ENCODE measurements around the gene PCDH9. TPM values are rescaled to one million over a fixed set of nuclear protein-coding genes. Genes with fewer than 3 reads are reported as not detected.

PCDH9 gene
- total and polyA plus RNA-seq, 2 of the 13 experiments (the other 11 are each of a cell fraction or from before 2014, with no cell fraction given) = 0.09 TPM; not detected in 1

DNA sequence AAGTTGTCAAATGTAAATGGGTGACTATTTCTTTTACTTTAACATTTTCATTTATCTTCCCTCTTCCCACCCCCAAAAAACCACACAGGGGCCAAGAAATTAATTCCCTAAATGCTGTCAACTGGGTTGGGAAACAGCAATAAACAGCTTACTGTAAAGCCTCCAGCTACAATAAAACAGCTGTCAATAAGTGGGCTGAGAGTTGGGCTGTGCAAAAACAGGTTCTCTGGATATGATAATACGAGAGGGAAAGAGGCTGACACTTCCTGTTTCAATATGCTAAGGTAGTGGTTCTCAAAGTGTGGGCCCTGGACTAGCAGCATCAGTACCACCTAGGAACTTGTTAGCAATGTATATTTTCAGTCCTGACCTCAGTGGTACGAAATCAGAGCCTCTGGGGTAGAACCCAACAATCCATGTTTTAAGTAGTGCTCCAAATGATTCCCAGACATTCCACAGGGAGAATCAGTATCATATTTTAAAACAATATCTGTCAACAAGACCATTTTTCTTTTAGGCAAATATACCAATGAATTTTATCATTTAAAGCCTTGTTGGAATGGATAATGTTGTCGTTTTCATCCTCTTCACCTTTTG is 8.4 kb downstream of the PCDH9 start:
- in situ Hi-C loops (cut with HindIII; ENCODE audit: extremely low pct_ligation_motif_present, low pct_unique_long_range_greater_than_20kb) = no loop called here
- no peak for FAIRE-seq

DNA sequence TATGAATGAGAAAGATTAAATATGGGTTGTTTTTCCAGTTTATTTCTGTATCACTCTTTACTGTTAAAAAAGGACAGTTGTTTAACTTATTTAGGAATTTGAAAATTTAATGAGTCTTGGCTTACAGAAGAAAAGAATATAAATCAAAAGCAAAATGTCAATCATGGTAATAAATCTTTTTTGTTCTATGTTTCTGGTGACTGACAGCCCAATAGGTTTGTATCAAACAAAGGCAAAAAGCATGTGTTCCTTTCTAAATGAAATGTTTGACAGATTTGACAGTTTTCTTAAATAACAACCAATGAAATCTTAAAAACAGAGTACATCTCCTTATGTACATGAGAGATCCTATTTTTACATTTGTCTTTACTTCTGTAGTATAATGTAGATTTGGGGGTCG is 11.0 kb downstream of the PCDH9 start:
- Histone ChIP-seq H4K20me1 (ENCODE audit: insufficient read depth, low read length) (no peaks in the 10 kb centered on the region), H3K4me2 (ENCODE audit: low read depth, low read length) (no peak overlapping the region), H2AFZ (ENCODE audit: low read length) (no peak overlapping the region), H3K27ac (ENCODE audit: extremely low read length, insufficient read depth, low read length) (no peak overlapping the region), H3K36me3 (replicated peaks in 1 of 2; ENCODE audit: control insufficient read depth in 1 of 2, insufficient read depth in 2 of 2, low read length in 2 of 2) (no peaks in the 10 kb centered on the region), H3K79me2 (ENCODE audit: insufficient read depth, low read length) (no peaks in the 10 kb centered on the region), H3K27me3 (ENCODE audit: control insufficient read depth in 1 of 2, insufficient read depth in 2 of 2, low read length in 2 of 2) (no peaks in the 10 kb centered on the region), H3K4me1 (ENCODE audit: insufficient read depth, low read length) (no peaks in the 10 kb centered on the region), H3K9ac (ENCODE audit: insufficient read depth, low read depth, low read length) (no peak overlapping the region), H3K4me3 (replicated peaks in 1 of 3; ENCODE audit: insufficient read depth in 1 of 3, low read depth in 2 of 3, low read length in 3 of 3) (no peak overlapping the region), H3K9me3 (ENCODE audit: low read length) (no peaks in the 10 kb centered on the region)
- 0% methylated on average over 1 of the region's 1 CpG for WGBS (ENCODE audit: low lambda C conversion rate)
- ATAC-seq (no peak), FAIRE-seq (no peak), DNase-seq (ENCODE audit: low spot score) (no peak)
- in situ Hi-C loops (cut with HindIII; ENCODE audit: extremely low pct_ligation_motif_present, low pct_unique_long_range_greater_than_20kb) (no loop called here), intact Hi-C loops (cut with micrococcal nuclease; ENCODE audit: unreplicated experiment) (no loop called here)
- ChIA-PET POLR2A (no interaction called here), CTCF (ENCODE audit: low intra/inter-chr PET ratio, low total read pairs) (no interaction called here)
- no TSS peak for BruUV-seq (replicated peaks)
- TF ChIP-seq ZFP82 (CRISPR knock-in tag; IDR thresholded peaks at IDR 0.05; ENCODE audit: borderline replicate concordance) (no peak), SP2 (CRISPR knock-in tag; IDR thresholded peaks at IDR 0.05) (no peak), ZNF124 (CRISPR knock-in tag; IDR thresholded peaks at IDR 0.05) (no peak), SMARCE1 (IDR thresholded peaks at IDR 0.05; ENCODE audit: borderline replicate concordance) (no peak), SMAD3 (CRISPR knock-in tag; IDR thresholded peaks at IDR 0.05) (no peak), CEBPB (IDR thresholded peaks at IDR 0.05; ENCODE audit: borderline replicate concordance, low read depth, low read length) (no peak), NFKB2 (CRISPR knock-in tag; IDR thresholded peaks at IDR 0.05; ENCODE audit: borderline replicate concordance) (no peak)
- TF ChIP-seq, protein P1, sequence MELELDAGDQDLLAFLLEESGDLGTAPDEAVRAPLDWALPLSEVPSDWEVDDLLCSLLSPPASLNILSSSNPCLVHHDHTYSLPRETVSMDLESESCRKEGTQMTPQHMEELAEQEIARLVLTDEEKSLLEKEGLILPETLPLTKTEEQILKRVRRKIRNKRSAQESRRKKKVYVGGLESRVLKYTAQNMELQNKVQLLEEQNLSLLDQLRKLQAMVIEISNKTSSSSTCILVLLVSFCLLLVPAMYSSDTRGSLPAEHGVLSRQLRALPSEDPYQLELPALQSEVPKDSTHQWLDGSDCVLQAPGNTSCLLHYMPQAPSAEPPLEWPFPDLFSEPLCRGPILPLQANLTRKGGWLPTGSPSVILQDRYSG (CRISPR knock-in tag; IDR thresholded peaks at IDR 0.05) = no peak

More for the DNA sequence above, 8.4 kb downstream of the PCDH9 start:
- TF ChIP-seq, protein P2, sequence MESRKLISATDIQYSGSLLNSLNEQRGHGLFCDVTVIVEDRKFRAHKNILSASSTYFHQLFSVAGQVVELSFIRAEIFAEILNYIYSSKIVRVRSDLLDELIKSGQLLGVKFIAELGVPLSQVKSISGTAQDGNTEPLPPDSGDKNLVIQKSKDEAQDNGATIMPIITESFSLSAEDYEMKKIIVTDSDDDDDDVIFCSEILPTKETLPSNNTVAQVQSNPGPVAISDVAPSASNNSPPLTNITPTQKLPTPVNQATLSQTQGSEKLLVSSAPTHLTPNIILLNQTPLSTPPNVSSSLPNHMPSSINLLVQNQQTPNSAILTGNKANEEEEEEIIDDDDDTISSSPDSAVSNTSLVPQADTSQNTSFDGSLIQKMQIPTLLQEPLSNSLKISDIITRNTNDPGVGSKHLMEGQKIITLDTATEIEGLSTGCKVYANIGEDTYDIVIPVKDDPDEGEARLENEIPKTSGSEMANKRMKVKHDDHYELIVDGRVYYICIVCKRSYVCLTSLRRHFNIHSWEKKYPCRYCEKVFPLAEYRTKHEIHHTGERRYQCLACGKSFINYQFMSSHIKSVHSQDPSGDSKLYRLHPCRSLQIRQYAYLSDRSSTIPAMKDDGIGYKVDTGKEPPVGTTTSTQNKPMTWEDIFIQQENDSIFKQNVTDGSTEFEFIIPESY (CRISPR knock-in tag; IDR thresholded peaks at IDR 0.05) = no peak
- Histone ChIP-seq H3K27me3 (ENCODE audit: control insufficient read depth in 1 of 2, insufficient read depth in 2 of 2, low read length in 2 of 2) (peaks cover 1 to 3% of the 10 kb centered on the region in 2 experiments; a peak in 2 of 5 replicates), H3K4me3 (replicated peaks in 1 of 3; ENCODE audit: insufficient read depth in 1 of 3, low read depth in 2 of 3, low read length in 3 of 3) (no peak overlapping the region), H3K9me3 (ENCODE audit: low read length) (no peaks in the 10 kb centered on the region), H4K20me1 (ENCODE audit: insufficient read depth, low read length) (no peaks in the 10 kb centered on the region), H3K4me1 (ENCODE audit: insufficient read depth, low read length) (no peaks in the 10 kb centered on the region), H3K4me2 (ENCODE audit: low read depth, low read length) (no peak overlapping the region), H3K27ac (ENCODE audit: extremely low read length, insufficient read depth, low read length) (no peak overlapping the region), H3K79me2 (ENCODE audit: insufficient read depth, low read length) (no peaks in the 10 kb centered on the region), H2AFZ (ENCODE audit: low read length) (peak overlapping the region; percentile 12), H3K36me3 (replicated peaks in 1 of 2; ENCODE audit: control insufficient read depth in 1 of 2, insufficient read depth in 2 of 2, low read length in 2 of 2) (no peaks in the 10 kb centered on the region), H3K9ac (ENCODE audit: insufficient read depth, low read depth, low read length) (no peak overlapping the region)
- WGBS (ENCODE audit: low lambda C conversion rate) = 7% methylated on average over 3 of the region's 3 CpGs
- ChIA-PET CTCF (ENCODE audit: low intra/inter-chr PET ratio, low total read pairs) (no interaction called here), POLR2A (no interaction called here)
- DNase-seq (ENCODE audit: low spot score) (no peak), ATAC-seq (no peak)
- intact Hi-C loops (cut with micrococcal nuclease; ENCODE audit: unreplicated experiment) = loop anchor here (5.0 kb wide), 1 partner anchor 604 kb away; no protein-coding TSS in a partner anchor
- no TSS peak for BruUV-seq (replicated peaks)
